Gastrocnemius medialis (tissue), 4 donors: ENCODE data around the gene ADRM1.

Experiments
- POLR2A ChIP-seq, 2 donors: fragments of 450-650 bp; IDR thresholded peaks; one replicate each; pipeline ENCODE4 v1.6.1; 2017; ENCODE audit warnings: antibody characterized with exemption in 2 of 2, mild to moderate bottlenecking in 2 of 2, moderate library complexity in 2 of 2
- TF ChIP-seq, protein P1 (sequence below), 5 experiments: fragments of 450-650 bp in 3 of 5; fragments of 200-600 bp in 2 of 5; sonication (generic) in 2 of 5; IDR thresholded peaks in 4 of 5; conservative IDR thresholded peaks in 1 of 5; 1 replicate in 4 of 5; 2 replicates in 1 of 5; pipeline ENCODE4 v1.5.1; 2016 to 2019; ENCODE audit warnings: antibody characterized with exemption in 5 of 5, mild to moderate bottlenecking in 3 of 5, moderate library complexity in 3 of 5

DNA sequence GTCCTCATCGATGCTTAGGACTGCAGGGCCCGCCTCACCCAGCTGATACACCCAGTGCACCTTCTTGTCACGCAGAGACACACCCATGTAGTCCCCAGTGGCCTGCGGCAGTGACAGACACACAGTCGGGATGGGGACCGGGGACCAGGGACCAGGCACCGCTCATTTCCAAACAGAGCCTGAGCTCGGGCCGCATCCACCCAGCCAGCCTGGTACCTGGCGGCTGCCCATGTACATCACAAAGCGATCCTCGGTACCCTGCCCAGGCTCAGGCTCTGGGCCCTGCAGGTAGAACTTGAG is 11.5 kb downstream of the ADRM1 start:
- TF ChIP-seq POLR2A (IDR thresholded peaks at IDR 0.05): no peak
- TF ChIP-seq, protein P1, sequence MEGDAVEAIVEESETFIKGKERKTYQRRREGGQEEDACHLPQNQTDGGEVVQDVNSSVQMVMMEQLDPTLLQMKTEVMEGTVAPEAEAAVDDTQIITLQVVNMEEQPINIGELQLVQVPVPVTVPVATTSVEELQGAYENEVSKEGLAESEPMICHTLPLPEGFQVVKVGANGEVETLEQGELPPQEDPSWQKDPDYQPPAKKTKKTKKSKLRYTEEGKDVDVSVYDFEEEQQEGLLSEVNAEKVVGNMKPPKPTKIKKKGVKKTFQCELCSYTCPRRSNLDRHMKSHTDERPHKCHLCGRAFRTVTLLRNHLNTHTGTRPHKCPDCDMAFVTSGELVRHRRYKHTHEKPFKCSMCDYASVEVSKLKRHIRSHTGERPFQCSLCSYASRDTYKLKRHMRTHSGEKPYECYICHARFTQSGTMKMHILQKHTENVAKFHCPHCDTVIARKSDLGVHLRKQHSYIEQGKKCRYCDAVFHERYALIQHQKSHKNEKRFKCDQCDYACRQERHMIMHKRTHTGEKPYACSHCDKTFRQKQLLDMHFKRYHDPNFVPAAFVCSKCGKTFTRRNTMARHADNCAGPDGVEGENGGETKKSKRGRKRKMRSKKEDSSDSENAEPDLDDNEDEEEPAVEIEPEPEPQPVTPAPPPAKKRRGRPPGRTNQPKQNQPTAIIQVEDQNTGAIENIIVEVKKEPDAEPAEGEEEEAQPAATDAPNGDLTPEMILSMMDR (IDR thresholded peaks at IDR 0.05 in 4 of 5, conservative IDR thresholded peaks at IDR 0.05 in 1 of 5): no peak
